ENCODE data around the gene SUN3.
"Not testable (repeated sequence)": the region's sequence is repeated elsewhere in the genome, so short reads cannot be mapped to it uniquely, and the experiment has no call there.

SUN3 gene

DNA sequence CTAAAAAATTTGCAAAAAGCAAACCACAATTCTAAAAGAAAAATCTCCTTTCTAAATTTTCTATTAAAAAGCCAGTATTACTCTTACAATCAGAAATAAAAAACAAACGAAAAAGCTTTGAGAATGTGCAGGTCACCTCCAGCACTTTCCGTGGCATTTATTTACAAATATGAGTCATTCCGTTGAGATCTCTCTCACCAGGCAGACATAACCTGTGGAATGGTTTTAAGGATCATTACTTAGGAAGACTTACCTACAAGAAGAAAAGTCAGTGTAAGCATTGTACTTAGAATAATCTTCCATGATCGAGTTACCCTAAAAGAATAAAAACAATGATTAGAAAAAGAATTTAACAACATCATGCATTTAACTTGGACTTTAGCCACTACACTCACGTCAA lies 3.3 kb downstream of the SUN3 start:
- no peak for DNase-seq

DNA sequence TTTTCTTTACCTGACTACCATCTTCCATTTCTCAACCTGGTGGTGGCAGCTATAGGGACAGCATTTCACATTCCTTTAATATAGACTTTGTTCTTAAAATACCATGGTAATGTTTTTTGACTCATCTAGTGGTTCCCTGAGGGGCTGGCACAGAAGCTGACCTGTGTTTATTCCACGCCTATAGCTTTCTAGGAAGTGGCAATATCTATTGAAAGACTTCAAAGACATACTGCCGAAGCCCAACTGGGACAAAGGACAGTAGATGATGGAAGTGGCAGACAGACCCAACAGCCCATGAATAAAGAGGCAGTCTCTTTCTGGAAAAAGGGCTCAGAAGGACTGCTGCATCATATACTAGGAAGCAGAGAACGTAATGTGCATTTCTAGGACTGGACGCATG lies 11.2 kb downstream of the SUN3 start:
- DNase-seq, result no peak

GRCh38 chr7:48016641-48017040 lies 12.3 kb downstream of the SUN3 start:
- DNase-seq, result no peak

DNA sequence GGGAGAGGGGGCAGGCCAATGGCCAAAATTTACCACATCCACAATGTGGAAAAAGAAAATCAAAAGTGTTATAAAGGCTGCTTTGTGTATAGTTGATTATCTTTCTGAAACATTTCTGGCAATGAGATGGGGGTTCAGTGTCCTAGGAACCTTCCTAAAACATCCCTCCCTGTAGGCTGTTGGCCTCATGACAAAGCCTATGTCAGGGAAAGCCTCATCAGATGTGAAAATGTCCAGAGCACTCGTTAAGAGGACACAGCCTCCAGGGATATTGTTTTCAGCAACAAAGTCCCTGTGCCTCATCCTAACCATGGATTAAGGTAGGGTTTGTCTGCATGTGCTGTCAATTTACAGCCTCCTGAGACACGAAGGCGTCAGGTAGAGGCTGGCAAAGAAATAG lies 17.0 kb downstream of the SUN3 start:
- no peak for DNase-seq

- no peak for DNase-seq
These were observed 17.6 kb downstream of the SUN3 start for GRCh38 chr7:48011323-48011722.

GRCh38 chr7:48009954-48010353 lies 19.0 kb downstream of the SUN3 start:
- no peak for DNase-seq

DNA sequence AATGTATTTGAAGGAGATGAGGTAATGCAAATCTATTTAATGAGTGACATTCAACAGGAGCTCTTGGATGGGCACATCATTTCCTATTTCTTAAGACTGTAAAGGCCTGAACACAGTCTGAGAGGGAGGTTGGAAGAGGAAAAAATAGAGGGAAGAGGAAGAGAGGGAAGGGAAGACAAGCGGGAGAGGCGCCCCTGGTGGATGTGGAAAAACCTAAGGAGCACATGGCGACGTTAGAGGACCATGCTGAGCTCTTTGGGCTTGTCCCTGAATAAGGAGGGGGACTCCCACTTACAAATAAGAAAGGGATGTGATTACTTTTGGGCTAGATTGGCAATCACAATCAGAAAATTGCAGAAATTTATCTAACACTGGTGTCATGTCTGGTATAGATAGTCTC lies 19.6 kb downstream of the SUN3 start:
- DNase-seq, result no peak

DNA sequence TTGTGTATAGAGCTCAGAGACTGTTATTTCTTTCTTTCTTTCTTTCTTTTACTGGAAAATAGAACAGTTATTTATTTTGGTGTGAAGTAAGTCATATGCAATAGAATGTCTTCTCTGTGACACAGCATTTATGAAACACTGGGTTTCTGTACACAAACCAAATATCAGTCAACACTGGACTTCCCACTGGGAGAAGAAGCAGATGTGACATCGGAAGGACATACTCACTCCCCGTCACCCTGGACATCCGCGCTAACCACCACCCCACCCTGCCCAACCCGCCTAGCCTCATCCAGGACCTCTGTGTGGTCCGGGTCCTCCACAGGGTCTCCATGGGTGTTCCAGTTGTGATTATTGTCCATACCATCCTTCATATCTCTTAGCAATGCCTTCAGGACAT lies 22.0 kb downstream of the SUN3 start:
- DNase-seq, result no peak

DNA sequence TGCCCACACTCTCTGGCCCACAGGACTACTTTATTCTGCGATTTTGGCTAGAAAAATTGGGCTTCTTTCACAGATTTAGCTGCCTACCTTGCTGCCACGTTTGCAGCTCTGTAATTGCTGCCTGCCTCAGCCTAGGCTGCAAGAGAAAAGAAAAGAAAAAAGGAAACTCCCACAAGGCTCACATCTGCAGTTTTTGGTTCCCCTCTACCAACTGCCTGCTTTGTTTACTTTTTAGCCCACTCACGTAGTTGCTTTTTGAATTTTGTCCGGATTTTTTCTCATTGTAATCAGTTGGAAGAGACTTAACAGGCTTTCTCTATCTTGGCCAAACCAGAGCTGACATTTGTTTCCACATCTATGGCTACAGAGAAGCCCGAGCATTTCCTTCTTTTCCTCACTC lies 24.3 kb downstream of the SUN3 start:
- no peak for DNase-seq

GRCh38 chr7:48004032-48004431 lies 24.9 kb downstream of the SUN3 start:
- no peak for DNase-seq

DNA sequence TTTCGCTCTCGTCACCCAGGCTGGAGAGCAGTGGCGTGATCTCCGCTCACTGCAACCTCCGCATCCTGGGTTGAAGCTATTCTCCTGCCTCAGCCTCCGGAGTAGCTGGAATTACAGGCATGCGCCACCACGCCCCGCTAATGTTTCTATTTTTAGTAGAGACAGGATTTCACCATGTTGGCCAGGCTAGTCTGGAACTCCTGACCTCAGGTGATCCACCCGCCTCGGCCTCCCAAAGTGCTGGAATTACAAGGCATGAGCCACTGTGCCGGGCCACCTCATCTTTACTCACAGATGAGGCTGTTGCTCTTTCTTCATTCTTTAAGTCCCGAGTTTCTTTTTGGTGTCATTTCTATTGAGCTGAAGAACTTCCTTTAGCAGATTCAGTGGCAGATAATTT lies 28.7 kb downstream of the SUN3 start:
- DNase-seq, result not testable (repeated sequence)

GRCh38 chr7:47999413-47999812 lies 29.5 kb downstream of the SUN3 start:
- DNase-seq, result no peak

- no peak for DNase-seq
These were observed 36.5 kb downstream of the SUN3 start for GRCh38 chr7:47992446-47992845.

GRCh38 chr7:47991741-47992311 lies 37.1 kb downstream of the SUN3 start:
- peak in 12 of 14 donors; percentile 18 to 84 (median 58) for DNase-seq

GRCh38 chr7:47991270-47991669 lies 37.6 kb downstream of the SUN3 start:
- no peak for DNase-seq

GRCh38 chr7:47990592-47990991 lies 38.3 kb downstream of the SUN3 start:
- no peak for DNase-seq

DNA sequence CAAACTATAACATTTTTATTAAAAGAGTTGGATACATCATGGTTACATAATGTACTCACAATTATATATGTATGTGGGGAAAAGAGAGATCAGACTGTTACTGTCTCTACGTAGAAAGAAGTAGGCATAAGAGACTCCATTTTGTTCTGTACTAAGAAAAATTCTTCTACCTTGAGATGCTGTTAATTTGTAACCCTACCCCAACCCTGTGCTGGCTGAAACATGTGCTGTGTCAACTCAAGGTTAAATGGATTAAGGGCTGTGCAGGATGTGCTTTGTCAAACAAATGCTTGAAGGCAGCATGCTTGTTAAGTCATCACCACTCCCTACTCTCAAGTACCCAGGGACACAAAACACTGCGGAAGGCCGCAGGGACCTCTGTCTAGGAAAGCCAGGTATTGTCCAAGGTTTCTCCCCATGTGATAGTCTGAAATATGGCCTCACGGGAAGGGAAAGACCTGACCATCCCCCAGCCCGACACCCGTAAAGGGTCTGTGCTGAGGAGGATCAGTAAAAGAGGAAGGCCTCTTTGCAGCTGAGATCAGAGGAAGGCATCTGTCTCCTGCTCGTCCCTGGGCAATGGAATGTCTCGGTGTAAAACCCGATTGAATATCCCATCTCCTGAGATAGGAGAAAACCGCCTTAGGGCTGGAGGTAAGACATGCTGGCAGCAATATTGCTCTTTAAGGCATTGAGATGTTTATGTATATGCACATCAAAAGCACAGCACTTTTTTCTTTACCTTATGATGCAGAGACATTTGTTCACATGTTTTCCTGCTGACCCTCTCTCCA lies 39.1 kb downstream of the SUN3 start:
- DNase-seq, result not testable (repeated sequence)

DNA sequence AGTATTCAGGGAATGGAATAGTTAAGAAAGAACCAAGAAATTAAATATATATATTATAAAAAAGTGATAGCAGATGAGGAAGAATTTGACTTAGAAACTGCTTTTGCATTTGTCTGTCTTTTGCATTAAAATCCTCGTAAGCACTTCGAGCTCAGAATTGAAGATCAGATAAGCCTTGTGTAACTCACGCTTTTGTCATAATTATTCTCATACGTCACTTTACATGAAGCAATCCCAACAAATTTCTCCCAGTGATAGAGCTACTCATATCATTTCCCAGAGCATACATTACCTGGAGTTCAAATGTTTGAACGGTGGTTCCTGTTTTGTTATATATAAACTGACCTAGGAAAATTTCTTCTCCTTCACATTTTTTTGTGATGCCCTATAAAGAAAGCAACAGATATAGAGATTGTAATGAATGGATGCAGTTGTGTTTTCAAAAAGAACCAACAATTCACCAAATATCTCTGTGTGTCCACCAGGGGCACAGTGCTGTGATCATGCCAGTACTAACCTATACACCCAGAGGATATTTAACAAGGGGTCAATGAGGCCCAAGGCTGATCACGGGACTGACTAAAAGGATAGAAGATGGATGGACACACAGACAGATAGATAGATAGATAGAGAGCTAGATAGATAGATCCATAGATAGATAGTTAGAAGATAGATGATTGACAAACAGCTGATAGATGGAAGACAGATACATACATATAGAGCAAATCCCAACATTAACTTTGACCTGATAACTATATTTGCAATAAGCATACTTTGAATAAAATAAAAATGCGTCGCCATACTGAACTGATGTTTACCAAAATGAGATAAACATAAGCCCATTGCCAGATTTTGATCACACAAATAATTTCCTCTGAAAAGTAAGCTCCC lies 40.2 kb downstream of the SUN3 start:
- no peak for DNase-seq

DNA sequence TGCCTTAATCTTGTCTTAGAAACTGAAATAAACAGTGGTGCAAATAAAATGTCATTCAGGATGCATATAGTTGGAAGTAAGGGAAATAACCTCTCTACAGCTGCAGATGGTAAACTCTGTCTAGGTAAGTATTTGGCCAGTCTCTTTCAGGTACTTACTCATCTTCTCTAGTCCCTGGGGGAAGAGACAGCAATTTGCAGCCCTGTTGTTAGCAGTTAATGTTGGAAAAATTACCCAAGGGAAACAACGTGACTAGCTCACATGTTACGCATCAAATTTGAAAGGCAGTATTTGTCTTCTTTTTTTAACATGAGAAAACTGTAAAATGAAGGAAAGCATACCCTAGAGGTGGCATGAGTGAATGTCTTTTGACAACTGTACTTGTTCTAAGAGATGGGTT lies 46.3 kb downstream of the SUN3 start:
- DNase-seq, result no peak

DNA sequence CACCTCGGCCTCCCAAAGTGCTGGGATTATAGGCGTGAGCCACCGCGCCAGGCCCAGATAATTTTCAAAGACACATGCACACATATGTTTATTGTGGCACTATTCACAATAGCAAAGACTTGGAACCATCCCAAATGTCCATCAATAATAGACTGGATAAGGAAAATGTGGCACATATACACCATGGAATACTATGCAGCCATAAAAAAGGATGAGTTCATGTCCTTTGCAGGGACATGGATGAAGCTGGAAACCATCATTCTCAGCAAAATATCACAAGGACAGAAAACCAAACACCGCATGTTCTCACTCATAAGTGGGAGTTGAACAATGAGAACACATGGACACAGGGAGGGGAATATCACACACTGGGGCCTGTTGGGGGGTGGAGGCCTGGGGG lies 48.3 kb downstream of the SUN3 start:
- DNase-seq, result not testable (repeated sequence)

DNA sequence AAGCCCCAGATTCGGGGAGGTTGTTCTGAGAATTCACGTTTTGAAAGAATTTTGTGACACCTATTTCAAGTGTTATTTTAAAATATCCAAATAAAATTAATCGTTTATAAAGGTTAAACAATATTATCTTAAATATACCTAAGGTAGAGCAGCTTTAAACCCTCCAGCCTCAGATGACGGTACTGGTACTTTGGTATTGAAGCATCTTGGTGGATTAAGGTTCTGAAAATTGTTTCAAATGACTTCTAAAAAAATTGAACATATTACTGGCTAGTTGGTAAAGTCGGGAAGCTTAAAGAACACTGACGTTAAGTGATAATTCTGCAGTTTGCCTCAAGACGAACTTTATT lies 49.1 kb downstream of the SUN3 start:
- no peak for DNase-seq

DNA sequence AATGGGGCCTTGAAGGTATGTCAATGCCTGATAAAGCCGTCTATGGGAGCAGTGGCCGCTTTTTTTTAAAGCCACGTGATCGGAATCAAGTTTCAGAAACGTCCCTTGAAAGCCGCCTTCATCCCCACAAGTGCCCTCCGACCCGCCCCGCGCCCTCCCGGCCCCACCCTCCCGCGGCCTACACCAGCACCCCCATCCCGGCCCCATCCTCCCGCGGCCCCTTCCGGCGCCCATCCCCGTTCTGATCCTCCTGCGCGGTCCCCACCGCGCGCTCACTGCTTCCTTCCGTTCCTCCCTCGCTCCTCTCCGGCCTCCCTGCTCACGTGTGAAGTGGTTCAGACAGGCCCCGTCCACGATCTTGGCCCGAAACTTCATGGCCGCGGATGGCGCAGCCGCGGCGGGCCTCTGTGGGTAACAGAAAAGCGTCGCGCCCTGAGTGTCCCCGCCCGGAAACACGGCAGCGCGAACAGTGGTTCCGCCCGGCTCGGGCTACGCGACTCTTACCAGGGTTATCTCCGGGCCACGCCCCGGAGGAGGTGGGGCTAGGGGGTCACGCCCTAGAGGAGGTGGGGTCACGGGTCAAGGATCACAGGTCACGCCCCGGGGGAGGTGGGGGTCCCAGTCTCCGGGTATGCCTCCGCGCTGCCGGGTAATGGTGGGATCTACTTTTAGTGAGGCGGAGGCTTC lies 49.6 kb downstream of the SUN3 start, which contains the start of gene HUS1:
Gene HUS1, minus strand, starts transcription at position 471 of the 687 bp plus-strand sequence. Its CDS starts 96 bp downstream, at position 375.
- peak; percentile 34 to 89 (median 76) for DNase-seq

GRCh38 chr7:47978790-47979144 lies 50.1 kb downstream of the SUN3 start:
- no peak for DNase-seq
